WTC11 (cell line): ENCODE measurements around the gene HOMER2.

Experiments used
- GABPB1 ChIP-seq: sonication (generic); formaldehyde crosslinking; IDR thresholded peaks from 2 replicates; pipeline ENCODE4 v1.8.1; 2023; ENCODE audit warnings: mild to moderate bottlenecking, missing genetic modification reagents
- IRF2 ChIP-seq: sonication (generic); formaldehyde crosslinking; IDR thresholded peaks from 2 replicates; pipeline ENCODE4 v1.8.0; 2022; ENCODE audit warnings: low read depth, missing genetic modification reagents, borderline replicate concordance
- JUN ChIP-seq: sonication (generic); formaldehyde crosslinking; IDR thresholded peaks from 2 replicates; pipeline ENCODE4 v1.8.0; 2023; ENCODE audit warnings: mild to moderate bottlenecking, missing genetic modification reagents
- KAT7 ChIP-seq: sonication (generic); formaldehyde crosslinking; IDR thresholded peaks from 2 replicates; pipeline ENCODE4 v1.8.1; 2023; ENCODE audit warnings: missing genetic modification reagents, mild to moderate bottlenecking, borderline replicate concordance
- ZBTB21 ChIP-seq: sonication (generic); formaldehyde crosslinking; IDR thresholded peaks from 2 replicates; pipeline ENCODE4 v1.8.1; 2023; ENCODE audit warnings: mild to moderate bottlenecking, missing genetic modification reagents, borderline replicate concordance
- ZNF671 ChIP-seq: fragments of 250-450 bp; sonication (Bioruptor Pico); IDR thresholded peaks from 2 replicates; pipeline ENCODE4 v1.8.0; 2021; ENCODE audit warnings: mild to moderate bottlenecking
- TF ChIP-seq, protein P1 (sequence below): fragments of 200-600 bp; IDR thresholded peaks from 2 replicates; pipeline ENCODE4 v1.8.0; 2022; ENCODE audit warnings: antibody characterized with exemption
- TF ChIP-seq, protein P2 (sequence below): sonication (generic); formaldehyde crosslinking; IDR thresholded peaks from 2 replicates; pipeline ENCODE4 v1.8.1; 2022; ENCODE audit warnings: mild to moderate bottlenecking, missing genetic modification reagents, moderate library complexity, borderline replicate concordance
- TF ChIP-seq, protein P3 (sequence below): sonication (generic); formaldehyde crosslinking; IDR thresholded peaks from 2 replicates; pipeline ENCODE4 v1.8.0; 2022; ENCODE audit warnings: mild to moderate bottlenecking, missing genetic modification reagents
- TF ChIP-seq, protein P4 (sequence below): sonication (generic); formaldehyde crosslinking; conservative IDR thresholded peaks from 2 replicates; pipeline ENCODE4 v1.8.1; 2022; ENCODE audit warnings: mild to moderate bottlenecking, missing genetic modification reagents

DNA sequence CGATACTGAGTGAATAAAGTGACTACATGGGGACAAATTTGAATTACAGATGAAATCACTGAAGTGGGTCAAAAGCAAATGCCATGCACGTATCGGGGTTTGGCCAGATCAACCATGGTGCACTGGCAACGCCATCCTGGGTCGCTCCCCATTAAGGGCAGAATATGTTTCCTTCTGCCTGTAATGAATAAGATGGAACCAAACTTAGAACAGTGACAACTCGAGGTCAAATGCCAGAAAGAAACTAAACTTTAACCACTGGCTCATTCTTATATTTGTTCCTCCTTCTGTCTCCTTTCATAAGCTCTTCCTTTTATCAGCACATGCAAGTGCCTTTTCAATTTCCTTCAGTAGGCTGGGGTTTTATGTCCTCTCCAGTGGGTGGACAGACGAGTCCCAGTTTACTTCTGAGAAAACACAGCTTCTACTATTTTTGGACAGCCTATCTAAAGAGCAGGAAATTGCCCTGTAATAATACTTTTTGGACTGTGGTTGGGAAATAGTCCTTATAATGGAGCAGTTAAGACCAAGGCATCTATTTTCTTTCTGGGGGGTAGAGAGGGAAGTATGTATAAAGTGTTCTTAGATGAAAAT is 81.7 kb downstream of the HOMER2 start:
- TF ChIP-seq, protein P1, sequence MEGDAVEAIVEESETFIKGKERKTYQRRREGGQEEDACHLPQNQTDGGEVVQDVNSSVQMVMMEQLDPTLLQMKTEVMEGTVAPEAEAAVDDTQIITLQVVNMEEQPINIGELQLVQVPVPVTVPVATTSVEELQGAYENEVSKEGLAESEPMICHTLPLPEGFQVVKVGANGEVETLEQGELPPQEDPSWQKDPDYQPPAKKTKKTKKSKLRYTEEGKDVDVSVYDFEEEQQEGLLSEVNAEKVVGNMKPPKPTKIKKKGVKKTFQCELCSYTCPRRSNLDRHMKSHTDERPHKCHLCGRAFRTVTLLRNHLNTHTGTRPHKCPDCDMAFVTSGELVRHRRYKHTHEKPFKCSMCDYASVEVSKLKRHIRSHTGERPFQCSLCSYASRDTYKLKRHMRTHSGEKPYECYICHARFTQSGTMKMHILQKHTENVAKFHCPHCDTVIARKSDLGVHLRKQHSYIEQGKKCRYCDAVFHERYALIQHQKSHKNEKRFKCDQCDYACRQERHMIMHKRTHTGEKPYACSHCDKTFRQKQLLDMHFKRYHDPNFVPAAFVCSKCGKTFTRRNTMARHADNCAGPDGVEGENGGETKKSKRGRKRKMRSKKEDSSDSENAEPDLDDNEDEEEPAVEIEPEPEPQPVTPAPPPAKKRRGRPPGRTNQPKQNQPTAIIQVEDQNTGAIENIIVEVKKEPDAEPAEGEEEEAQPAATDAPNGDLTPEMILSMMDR = no peak
- no peak for TF ChIP-seq GABPB1 (CRISPR knock-in tag)
- TF ChIP-seq ZNF671 (CRISPR knock-in tag) = no peak
- TF ChIP-seq, protein P2, sequence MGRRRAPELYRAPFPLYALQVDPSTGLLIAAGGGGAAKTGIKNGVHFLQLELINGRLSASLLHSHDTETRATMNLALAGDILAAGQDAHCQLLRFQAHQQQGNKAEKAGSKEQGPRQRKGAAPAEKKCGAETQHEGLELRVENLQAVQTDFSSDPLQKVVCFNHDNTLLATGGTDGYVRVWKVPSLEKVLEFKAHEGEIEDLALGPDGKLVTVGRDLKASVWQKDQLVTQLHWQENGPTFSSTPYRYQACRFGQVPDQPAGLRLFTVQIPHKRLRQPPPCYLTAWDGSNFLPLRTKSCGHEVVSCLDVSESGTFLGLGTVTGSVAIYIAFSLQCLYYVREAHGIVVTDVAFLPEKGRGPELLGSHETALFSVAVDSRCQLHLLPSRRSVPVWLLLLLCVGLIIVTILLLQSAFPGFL (CRISPR knock-in tag) = no peak
- TF ChIP-seq, protein P3, sequence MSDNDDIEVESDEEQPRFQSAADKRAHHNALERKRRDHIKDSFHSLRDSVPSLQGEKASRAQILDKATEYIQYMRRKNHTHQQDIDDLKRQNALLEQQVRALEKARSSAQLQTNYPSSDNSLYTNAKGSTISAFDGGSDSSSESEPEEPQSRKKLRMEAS = no peak
- TF ChIP-seq KAT7 (CRISPR knock-in tag) = no peak
- no peak for TF ChIP-seq ZBTB21 (CRISPR knock-in tag)
- TF ChIP-seq, protein P4, sequence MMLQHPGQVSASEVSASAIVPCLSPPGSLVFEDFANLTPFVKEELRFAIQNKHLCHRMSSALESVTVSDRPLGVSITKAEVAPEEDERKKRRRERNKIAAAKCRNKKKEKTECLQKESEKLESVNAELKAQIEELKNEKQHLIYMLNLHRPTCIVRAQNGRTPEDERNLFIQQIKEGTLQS (CRISPR knock-in tag) = no peak
- no peak for TF ChIP-seq IRF2 (CRISPR knock-in tag)
- no peak for TF ChIP-seq JUN (CRISPR knock-in tag)
